GM12878 (cell line): ENCODE data around the gene SLC6A7. TPM values are rescaled to one million over a fixed set of nuclear protein-coding genes. Genes with fewer than 3 reads are reported as not detected.

ENCODE experiments used
- ATAC-seq: fragments of 200-7000 bp; cut with Tn5 transposase; 3 replicates; pipeline ENCODE4 v1.9.1; 2020; ENCODE audit warnings: mild to moderate bottlenecking, moderate library complexity
- BruUV-seq: library from RNA; stranded (reverse); fragments of 400-500 nt; replicated peaks from 2 replicates; lab custom pipeline; 2021; lab: Mats Ljungman, UMichigan
- CTCF ChIA-PET: fragments of 300-600 bp; sonication (Branson Sonifier 250); formaldehyde crosslinking; extraction: SDS; loops from one replicate; lab custom pipeline; 2021; ENCODE audit warnings: inconsistent platforms; lab: Yijun Ruan, JAX
- POLR2A ChIA-PET: fragments of 350-600 bp; formaldehyde crosslinking; extraction: SDS; loops from one replicate; lab custom pipeline; 2021; ENCODE audit warnings: inconsistent platforms; lab: Charles Lee
- RAD21 ChIA-PET: fragments of 300-600 bp; sonication (Branson Sonifier 250); formaldehyde crosslinking; loops from one replicate; lab custom pipeline; 2023; ENCODE audit warnings: antibody characterized with exemption; ENCODE audit not compliant: unreplicated experiment; lab: Charles Lee
- SMC1A ChIA-PET: fragments of 300-600 bp; sonication (Branson Sonifier 250); formaldehyde crosslinking; loops from one replicate; lab custom pipeline; 2023; ENCODE audit not compliant: unreplicated experiment, uncharacterized antibody; lab: Charles Lee
- DNase-seq: peaks from one replicate; pipeline ENCODE4 v3.0.0-alpha.2; 2011; ENCODE audit warnings: low read depth, low spot score
- FAIRE-seq: peaks from 3 replicates; lab custom pipeline; 2011; peaks lifted over from hg19 to GRCh38; lab: Jason Lieb, UNC
- H2AFZ ChIP-seq: 2 replicates; pipeline ENCODE4 v1.6.0; 2011; ENCODE audit warnings: low read depth, low read length, control low read depth; ENCODE audit not compliant: control insufficient read depth
- H3K27ac ChIP-seq: 2 replicates; pipeline ENCODE4 v1.5.1; 2011; ENCODE audit warnings: control low read depth; ENCODE audit not compliant: control insufficient read depth, insufficient read depth
- H3K27me3 ChIP-seq, 2 experiments: replicated peaks in 1 of 2; 2 replicates each; pipeline versions ENCODE4 v1.6.0 to v1.6.1; 2011; ENCODE audit warnings: low read length in 1 of 2; ENCODE audit not compliant: control insufficient read depth in 2 of 2, insufficient read depth in 2 of 2
- H3K36me3 ChIP-seq, 2 experiments: 2 replicates each; pipeline ENCODE4 v1.5.1; 2011; ENCODE audit warnings: low read length in 1 of 2; ENCODE audit not compliant: control insufficient read depth in 2 of 2, insufficient read depth in 2 of 2
- H3K4me1 ChIP-seq: 2 replicates; pipeline ENCODE4 v1.6.1; 2011; ENCODE audit warnings: mild to moderate bottlenecking, low read length, moderate library complexity, mixed read lengths; ENCODE audit not compliant: control insufficient read depth, insufficient read depth
- H3K4me2 ChIP-seq: 2 replicates; pipeline ENCODE4 v1.6.0; 2011; ENCODE audit warnings: control low read depth; ENCODE audit not compliant: control insufficient read depth, insufficient read depth
- H3K4me3 ChIP-seq: fragments of 200-600 bp; sonication (generic); 2 replicates; pipeline ENCODE4 v1.5.1; 2016
- H3K79me2 ChIP-seq: 2 replicates; pipeline ENCODE4 v1.6.0; 2011; ENCODE audit warnings: low read length; ENCODE audit not compliant: control insufficient read depth, insufficient read depth
- H3K9ac ChIP-seq: 2 replicates; pipeline ENCODE4 v1.8.0; 2011; ENCODE audit warnings: low read length, control low read depth, mixed read lengths; ENCODE audit not compliant: control insufficient read depth, insufficient read depth
- H3K9me3 ChIP-seq: replicated peaks from 3 replicates; pipeline ENCODE4 v1.5.1; 2011; ENCODE audit warnings: mild to moderate bottlenecking, low read length; ENCODE audit not compliant: control insufficient read depth, insufficient read depth
- H4K20me1 ChIP-seq: 2 replicates; pipeline ENCODE4 v1.6.0; 2011; ENCODE audit not compliant: control insufficient read depth, insufficient read depth
- ASH2L ChIP-seq: fragments of 300-600, 200-600 bp; sonication (generic); IDR thresholded peaks from 2 replicates; pipeline ENCODE4 v1.6.1; 2017; ENCODE audit warnings: low read depth, mild to moderate bottlenecking, borderline replicate concordance
- BACH1 ChIP-seq: fragments of 450-650 bp; IDR thresholded peaks from 2 replicates; pipeline ENCODE4 v1.6.1; 2017; ENCODE audit warnings: mild to moderate bottlenecking, borderline replicate concordance
- BHLHE40 ChIP-seq, 2 experiments: fragments of 450-650 bp in 1 of 2; IDR thresholded peaks; 2 replicates each; pipeline ENCODE4 v1.6.1; 2011 to 2017; ENCODE audit warnings: low read depth in 2 of 2, borderline replicate concordance in 1 of 2, improper control_type of control experiment in 1 of 2, low read length in 1 of 2, mild to moderate bottlenecking in 1 of 2
- CREM ChIP-seq: IDR thresholded peaks from 2 replicates; pipeline ENCODE4 v1.6.1; 2014; ENCODE audit warnings: antibody characterized with exemption, low read depth
- EED ChIP-seq: sonication (generic); IDR thresholded peaks from 2 replicates; pipeline ENCODE4 v1.6.1; 2016; ENCODE audit warnings: antibody characterized with exemption, low read depth
- FOXM1 ChIP-seq: IDR thresholded peaks from 2 replicates; pipeline ENCODE4 v1.6.1; 2012; ENCODE audit warnings: low read depth, mild to moderate bottlenecking, inconsistent platforms, low read length, moderate library complexity
- IKZF1 ChIP-seq: fragments of 450-650 bp; conservative IDR thresholded peaks from 2 replicates; pipeline ENCODE4 v1.6.1; 2017; ENCODE audit warnings: antibody characterized with exemption, mild to moderate bottlenecking
- KLF5 ChIP-seq: fragments of 450-650 bp; IDR thresholded peaks from 2 replicates; pipeline ENCODE4 v1.6.1; 2014; ENCODE audit warnings: mild to moderate bottlenecking; ENCODE audit not compliant: partially characterized antibody
- POLR2AphosphoS5 ChIP-seq: IDR thresholded peaks from 2 replicates; pipeline ENCODE4 v1.6.1; 2011; ENCODE audit warnings: mild to moderate bottlenecking, low read length, inconsistent platforms
- PRDM15 ChIP-seq: fragments of 450-650 bp; formaldehyde crosslinking; IDR thresholded peaks from 2 replicates; pipeline ENCODE4 v1.4.0; 2020; ENCODE audit warnings: mild to moderate bottlenecking, moderate library complexity
- SREBF1 ChIP-seq: IDR thresholded peaks from 2 replicates; pipeline ENCODE4 v1.6.1; 2012; ENCODE audit warnings: mild to moderate bottlenecking, low read length
- TARDBP ChIP-seq: IDR thresholded peaks from 2 replicates; pipeline ENCODE4 v1.6.1; 2016; ENCODE audit warnings: borderline replicate concordance
- USF2 ChIP-seq: IDR thresholded peaks from 2 replicates; pipeline ENCODE4 v1.6.1; 2011; ENCODE audit warnings: low read depth, low read length, improper control_type of control experiment, borderline replicate concordance
- ZBTB40 ChIP-seq: fragments of 450-650 bp; IDR thresholded peaks from 2 replicates; pipeline ENCODE4 v1.6.1; 2016; ENCODE audit warnings: mild to moderate bottlenecking, moderate library complexity, borderline replicate concordance
- ZNF24 ChIP-seq: fragments of 450-650 bp; IDR thresholded peaks from 2 replicates; pipeline ENCODE4 v1.6.1; 2017; ENCODE audit warnings: antibody characterized with exemption, mild to moderate bottlenecking
- WGBS: methylation state at CpG from one replicate; pipeline ENCODE4 v1.1.6; 2016; ENCODE audit warnings: low lambda C conversion rate; ENCODE audit not compliant: insufficient replicate concordance, insufficient coverage; ENCODE audit errors: missing lambda C conversion rate; 5-methylcytosine and 5-hydroxymethylcytosine counted together
- in situ Hi-C: fragments of 300-500 bp; cut with MboI; formaldehyde crosslinking; loops from 9 replicates; pipeline ENCODE4 v1.14.3; 2018; ENCODE audit warnings: mixed read lengths
- intact Hi-C: fragments of 100-400 bp; cut with micrococcal nuclease; formaldehyde crosslinking; loops from one replicate; pipeline ENCODE4 v1.14.2; 2022; ENCODE audit not compliant: unreplicated experiment
- polyA plus RNA-seq, 11 experiments: library from polyadenylated mRNA; depleted of rRNA in 4 of 11; unstranded in 6 of 11; stranded (reverse) in 5 of 11; fragments of >200 nt; fragmentation: Nextera tagmentation in 4 of 11; fragmentation: Illumina TruSeq in 1 of 11; extraction: Ambion mirVana in 4 of 11; extraction: Trizol in 1 of 11; gene quantifications; 1 replicate in 1 of 11; 2 replicates in 10 of 11; pipeline versions ENCODE4 v1.2.1 to v1.2.3, GENCODE V29; 2011 to 2016; ENCODE audit warnings: inconsistent platforms in 2 of 11, missing spikeins in 2 of 11, low read depth in 1 of 11
- total RNA-seq, 4 experiments: library from RNA; depleted of rRNA in 3 of 4; stranded (reverse); fragments of >200 nt in 3 of 4; fragmentation: Illumina TruSeq in 1 of 4; extraction: Trizol in 1 of 4; gene quantifications; 2 replicates each; pipeline versions ENCODE4 v1.2.1 to v1.2.3, GENCODE V29; 2013 to 2021

The SLC6A7 gene
- total and polyA plus RNA-seq, 10 of the 15 experiments (the other 5 are each of a cell fraction or from before 2014, with no cell fraction given), result 0.01 to 0.15 (median 0.06) TPM; not detected in 7

- in situ Hi-C loops, result no loop called here
- TF ChIP-seq POLR2AphosphoS5 (no peak), BACH1 (no peak), ZBTB40 (no peak), ASH2L (no peak), USF2 (no peak), ZNF24 (no peak), KLF5 (no peak), PRDM15 (CRISPR knock-in tag) (no peak), TARDBP (no peak), FOXM1 (no peak), CREM (no peak), IKZF1 (no peak), SREBF1 (no peak), BHLHE40 (IDR thresholded peaks at IDR 0.05; ENCODE audit: borderline replicate concordance in 1 of 2, low read depth in 2 of 2, low read length in 1 of 2) (no peak), EED (no peak)
Measured at GRCh38 chr5:150184006-150184405, 5.9 kb upstream of the SLC6A7 start.

More at GRCh38 chr5:150184006-150184405, 5.9 kb upstream of the SLC6A7 start:
- H3K36me3 ChIP-seq, result no peaks in the 10 kb centered on the region
- H3K4me3 ChIP-seq, result no peak overlapping the region
- H3K79me2 ChIP-seq, result no peaks in the 10 kb centered on the region
- H3K9me3 ChIP-seq, result no peaks in the 10 kb centered on the region
- H3K27ac ChIP-seq, result no peak overlapping the region
- ATAC-seq, result no peak
- ChIA-PET SMC1A (no interaction called here), CTCF (interaction anchor here (1.6 kb wide), 1 partner anchor 8 kb away, joined by 5 read pairs; no protein-coding TSS in a partner anchor), RAD21 (no interaction called here), POLR2A (no interaction called here)
- no peak overlapping the region for H3K9ac ChIP-seq
- H3K4me2 ChIP-seq, result no peak overlapping the region
- WGBS, result 0% methylated on average over 2 of the region's 2 CpGs
- peaks cover 0 to 1% of the 10 kb centered on the region in 2 experiments; a peak in 3 of 4 replicates for H3K27me3 ChIP-seq
- FAIRE-seq, result no peak
- H4K20me1 ChIP-seq, result no peaks in the 10 kb centered on the region
- H2AFZ ChIP-seq, result no peak overlapping the region
- no peaks in the 10 kb centered on the region for H3K4me1 ChIP-seq
- intact Hi-C loops, result no loop called here
- DNase-seq, result no peak
- no TSS peak for BruUV-seq
